Measurements from ENCODE around the gene FAM234A.
"Not testable (repeated sequence)": the region's sequence is repeated elsewhere in the genome, so short reads cannot be mapped to it uniquely, and the experiment has no call there.

The FAM234A gene

DNA sequence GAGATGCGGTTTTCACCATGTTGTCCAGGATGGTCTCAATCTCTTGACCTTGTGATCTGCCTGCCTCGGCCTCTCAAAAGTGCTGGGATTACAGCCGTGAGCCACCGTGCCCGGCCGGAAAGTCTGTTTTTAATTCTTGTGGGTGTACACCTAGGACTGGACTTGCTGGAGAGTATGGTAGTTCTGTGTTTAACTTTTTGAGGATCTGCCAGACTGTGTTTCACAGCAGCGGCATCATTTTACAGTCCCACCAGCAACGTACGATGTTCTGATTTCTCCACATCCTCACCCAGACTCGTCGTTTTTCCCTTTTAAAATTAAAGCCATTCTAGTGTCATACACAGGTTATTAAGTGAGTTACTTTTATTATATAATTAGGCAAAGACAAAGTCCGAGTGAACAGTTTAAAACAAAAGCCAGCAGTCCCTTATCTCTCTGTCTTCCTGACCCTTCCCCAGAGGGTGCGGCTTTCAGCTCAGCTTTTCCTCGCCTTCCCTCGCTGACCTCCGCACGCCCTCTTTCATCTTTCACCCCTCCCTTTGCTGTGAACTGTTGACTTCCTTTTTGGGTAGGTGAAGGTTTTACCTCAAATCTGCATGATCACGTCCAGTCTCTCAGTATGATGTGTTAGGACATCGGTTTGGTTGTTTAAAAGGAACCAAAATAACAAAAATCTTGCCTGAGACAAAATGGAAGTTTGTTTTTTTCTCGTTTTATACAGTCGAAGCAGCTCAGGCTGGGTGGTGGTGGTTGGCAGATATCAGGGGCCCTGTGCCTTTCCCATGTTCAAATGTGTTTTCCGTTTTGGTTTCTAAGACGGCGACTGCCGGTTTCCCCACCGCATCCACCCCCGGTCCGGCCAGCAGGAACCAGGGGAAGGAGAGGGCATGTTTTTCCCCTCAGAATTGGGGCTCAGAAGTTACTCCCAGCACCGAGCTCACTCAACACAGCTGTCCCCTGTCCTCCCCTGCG lies 18.0 kb downstream of the FAM234A start:
- no peaks in the 10 kb centered on the region for H3K9me3 ChIP-seq (ENCODE audit: severe bottlenecking)
- TF ChIP-seq, protein P1, sequence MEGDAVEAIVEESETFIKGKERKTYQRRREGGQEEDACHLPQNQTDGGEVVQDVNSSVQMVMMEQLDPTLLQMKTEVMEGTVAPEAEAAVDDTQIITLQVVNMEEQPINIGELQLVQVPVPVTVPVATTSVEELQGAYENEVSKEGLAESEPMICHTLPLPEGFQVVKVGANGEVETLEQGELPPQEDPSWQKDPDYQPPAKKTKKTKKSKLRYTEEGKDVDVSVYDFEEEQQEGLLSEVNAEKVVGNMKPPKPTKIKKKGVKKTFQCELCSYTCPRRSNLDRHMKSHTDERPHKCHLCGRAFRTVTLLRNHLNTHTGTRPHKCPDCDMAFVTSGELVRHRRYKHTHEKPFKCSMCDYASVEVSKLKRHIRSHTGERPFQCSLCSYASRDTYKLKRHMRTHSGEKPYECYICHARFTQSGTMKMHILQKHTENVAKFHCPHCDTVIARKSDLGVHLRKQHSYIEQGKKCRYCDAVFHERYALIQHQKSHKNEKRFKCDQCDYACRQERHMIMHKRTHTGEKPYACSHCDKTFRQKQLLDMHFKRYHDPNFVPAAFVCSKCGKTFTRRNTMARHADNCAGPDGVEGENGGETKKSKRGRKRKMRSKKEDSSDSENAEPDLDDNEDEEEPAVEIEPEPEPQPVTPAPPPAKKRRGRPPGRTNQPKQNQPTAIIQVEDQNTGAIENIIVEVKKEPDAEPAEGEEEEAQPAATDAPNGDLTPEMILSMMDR (IDR thresholded peaks at IDR 0.05; ENCODE audit: poor library complexity, severe bottlenecking): no peak
- ATAC-seq (ENCODE audit: low read depth): no peak
- no peaks in the 10 kb centered on the region for H3K27me3 ChIP-seq (ENCODE audit: insufficient read depth, poor library complexity, severe bottlenecking)
- H3K4me3 ChIP-seq (ENCODE audit: severe bottlenecking): no peak overlapping the region
- H3K4me1 ChIP-seq (ENCODE audit: insufficient read depth, poor library complexity, severe bottlenecking): no peaks in the 10 kb centered on the region
- peaks cover 12% of the 10 kb centered on the region for H3K36me3 ChIP-seq (ENCODE audit: low read depth)
- no peak overlapping the region for H3K27ac ChIP-seq (ENCODE audit: poor library complexity, severe bottlenecking)
- DNase-seq (ENCODE audit: low spot score): no peak

DNA sequence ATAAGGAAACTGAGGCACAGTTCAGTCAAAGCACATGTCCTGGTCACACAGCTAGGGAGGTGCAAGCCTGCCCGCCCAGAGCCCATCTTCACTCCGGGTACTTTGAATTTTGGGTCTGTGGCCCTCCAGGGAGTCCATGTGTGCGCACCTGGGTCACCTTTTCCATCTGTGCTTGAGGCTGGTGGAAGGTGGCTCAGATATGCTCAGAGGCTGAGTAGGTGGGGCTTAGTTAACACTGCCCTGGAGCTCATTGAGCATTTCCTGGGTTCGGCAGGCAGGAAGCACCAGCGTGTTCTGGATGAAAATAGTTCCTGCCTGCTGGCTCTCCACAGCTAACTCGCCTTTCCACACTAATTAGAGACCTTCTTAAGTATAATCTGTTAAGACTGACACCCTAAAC lies 19.2 kb downstream of the FAM234A start:
- no peaks in the 10 kb centered on the region for H3K27me3 ChIP-seq (ENCODE audit: insufficient read depth, poor library complexity, severe bottlenecking)
- TF ChIP-seq, protein P1 (IDR thresholded peaks at IDR 0.05; ENCODE audit: poor library complexity, severe bottlenecking): no peak

DNA sequence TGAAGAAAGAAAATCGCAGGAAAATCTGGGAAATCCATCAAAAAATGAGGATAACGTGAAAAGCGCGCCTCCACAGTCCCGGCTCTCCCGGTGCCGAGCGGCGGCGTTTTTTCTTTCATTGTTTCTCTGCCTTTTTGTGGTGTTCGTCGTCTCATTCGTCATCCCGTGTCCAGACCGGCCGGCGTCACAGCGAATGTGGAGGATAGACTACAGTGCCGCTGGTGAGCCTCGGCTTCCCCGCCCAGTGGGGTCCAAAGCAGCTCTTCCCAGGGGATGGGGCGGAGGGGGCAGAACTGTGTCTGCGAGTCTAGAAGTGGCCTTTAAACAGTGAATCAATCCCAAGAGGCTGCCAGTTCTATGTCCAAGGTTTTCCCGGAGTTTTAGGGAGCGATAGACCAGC lies 19.8 kb downstream of the FAM234A start:
- Histone ChIP-seq H3K4me3 (ENCODE audit: severe bottlenecking) (no peak overlapping the region), H3K27me3 (ENCODE audit: insufficient read depth, poor library complexity, severe bottlenecking) (no peaks in the 10 kb centered on the region), H3K27ac (ENCODE audit: poor library complexity, severe bottlenecking) (no peak overlapping the region), H3K36me3 (ENCODE audit: low read depth) (peaks cover 17% of the 10 kb centered on the region), H3K4me1 (ENCODE audit: insufficient read depth, poor library complexity, severe bottlenecking) (no peaks in the 10 kb centered on the region), H3K9me3 (ENCODE audit: severe bottlenecking) (no peaks in the 10 kb centered on the region)
- DNase-seq (ENCODE audit: low spot score): no peak
- no peak for ATAC-seq (ENCODE audit: low read depth)
- TF ChIP-seq, protein P1 (IDR thresholded peaks at IDR 0.05; ENCODE audit: poor library complexity, severe bottlenecking): no peak

More for the DNA sequence above, 19.2 kb downstream of the FAM234A start:
- ATAC-seq (ENCODE audit: low read depth): no peak
- Histone ChIP-seq H3K9me3 (ENCODE audit: severe bottlenecking) (no peaks in the 10 kb centered on the region), H3K4me1 (ENCODE audit: insufficient read depth, poor library complexity, severe bottlenecking) (no peaks in the 10 kb centered on the region), H3K4me3 (ENCODE audit: severe bottlenecking) (no peak overlapping the region), H3K27ac (ENCODE audit: poor library complexity, severe bottlenecking) (no peak overlapping the region), H3K36me3 (ENCODE audit: low read depth) (peaks cover 12% of the 10 kb centered on the region)
- no peak for DNase-seq (ENCODE audit: low spot score)

DNA sequence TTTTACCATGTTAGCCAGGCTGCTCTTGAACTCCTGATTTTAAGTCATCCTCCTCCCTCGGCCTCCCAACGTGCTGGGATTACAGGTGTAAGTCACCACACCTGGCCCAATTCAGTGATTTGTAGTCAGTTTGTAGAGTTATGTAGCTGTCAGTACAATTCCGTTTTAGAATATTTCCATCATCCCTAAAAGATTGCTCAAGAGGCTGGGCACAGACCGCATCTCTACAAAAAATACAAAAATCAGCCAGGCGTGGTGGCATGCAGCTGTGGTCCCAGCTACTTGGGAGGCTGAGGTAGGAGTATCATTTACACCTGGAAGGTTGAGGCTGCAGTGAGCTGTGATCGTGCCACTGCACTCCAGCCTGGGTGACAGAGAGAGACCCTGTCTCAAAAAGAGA lies 20.6 kb downstream of the FAM234A start:
- TF ChIP-seq, protein P1 (IDR thresholded peaks at IDR 0.05; ENCODE audit: poor library complexity, severe bottlenecking): no peak
- H3K36me3 ChIP-seq (ENCODE audit: low read depth): peaks cover 16% of the 10 kb centered on the region
- no peak overlapping the region for H3K4me3 ChIP-seq (ENCODE audit: severe bottlenecking)
- no peak overlapping the region for H3K27ac ChIP-seq (ENCODE audit: poor library complexity, severe bottlenecking)
- DNase-seq (ENCODE audit: low spot score) (no peak), ATAC-seq (ENCODE audit: low read depth) (no peak)
- no peaks in the 10 kb centered on the region for H3K4me1 ChIP-seq (ENCODE audit: insufficient read depth, poor library complexity, severe bottlenecking)
- H3K27me3 ChIP-seq (ENCODE audit: insufficient read depth, poor library complexity, severe bottlenecking): no peaks in the 10 kb centered on the region
- H3K9me3 ChIP-seq (ENCODE audit: severe bottlenecking): no peaks in the 10 kb centered on the region

DNA sequence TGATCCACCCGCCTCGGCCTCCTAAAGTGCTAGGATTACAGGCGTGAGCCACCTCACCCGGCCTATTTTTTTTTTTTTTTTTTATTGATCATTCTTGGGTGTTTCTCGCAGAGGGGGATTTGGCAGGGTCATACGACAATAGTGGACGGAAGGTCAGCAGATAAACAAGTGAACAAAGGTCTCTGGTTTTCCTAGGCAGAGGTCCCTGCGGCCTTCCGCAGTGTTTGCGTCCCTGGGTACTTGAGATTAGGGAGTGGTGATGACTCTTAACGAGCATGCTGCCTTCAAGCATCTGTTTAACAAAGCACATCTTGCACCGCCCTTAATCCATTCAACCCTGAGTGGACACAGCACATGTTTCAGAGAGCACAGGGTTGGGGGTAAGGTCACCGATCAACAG lies 23.5 kb downstream of the FAM234A start:
- H3K36me3 ChIP-seq (ENCODE audit: low read depth): peaks cover 11% of the 10 kb centered on the region
- H3K9me3 ChIP-seq (ENCODE audit: severe bottlenecking); H3K27ac ChIP-seq (ENCODE audit: poor library complexity, severe bottlenecking); H3K4me1 ChIP-seq (ENCODE audit: insufficient read depth, poor library complexity, severe bottlenecking); H3K4me3 ChIP-seq (ENCODE audit: severe bottlenecking); ATAC-seq (ENCODE audit: low read depth); H3K27me3 ChIP-seq (ENCODE audit: insufficient read depth, poor library complexity, severe bottlenecking); DNase-seq (ENCODE audit: low spot score): not testable (repeated sequence)
